GM23338 (cell line): ENCODE measurements around the gene WIPI1. TPM values are rescaled to one million over a fixed set of nuclear protein-coding genes. Genes with fewer than 3 reads are reported as not detected.

ENCODE experiments used
- ATAC-seq: fragments of 200-7000 bp; cut with Tn5 transposase; 3 replicates; pipeline ENCODE4 v1.9.1; 2020
- DNase-seq: peaks from one replicate; pipeline ENCODE4 v3.0.0-alpha.2; 2015; ENCODE audit warnings: low spot score
- H2AFZ ChIP-seq: fragments of 200-600 bp; sonication (generic); 2 replicates; pipeline ENCODE4 v1.8.0; 2016; ENCODE audit warnings: antibody characterized with exemption, mild to moderate bottlenecking, moderate library complexity
- H3F3A ChIP-seq: fragments of 200-600 bp; sonication (generic); replicated peaks from 2 replicates; pipeline ENCODE4 v1.8.0; 2017; ENCODE audit warnings: antibody characterized with exemption, mixed run types, low read depth
- H3K27ac ChIP-seq: fragments of 200-600 bp; sonication (generic); 2 replicates; pipeline ENCODE4 v1.6.1; 2016; ENCODE audit warnings: low read depth
- H3K27me3 ChIP-seq: fragments of 200-600 bp; sonication (generic); 2 replicates; pipeline ENCODE4 v1.8.0; 2016; ENCODE audit warnings: mild to moderate bottlenecking, mixed run types, moderate library complexity; ENCODE audit not compliant: insufficient read depth
- H3K36me3 ChIP-seq: fragments of 200-600 bp; sonication (generic); 2 replicates; pipeline ENCODE4 v1.8.0; 2016; ENCODE audit warnings: mild to moderate bottlenecking; ENCODE audit not compliant: insufficient read depth
- H3K4me1 ChIP-seq: fragments of 200-600 bp; sonication (generic); 2 replicates; pipeline ENCODE4 v1.8.0; 2016; ENCODE audit warnings: mild to moderate bottlenecking, moderate library complexity; ENCODE audit not compliant: insufficient read depth
- H3K4me2 ChIP-seq: fragments of 200-600 bp; sonication (generic); 2 replicates; pipeline ENCODE4 v1.7.1; 2017; ENCODE audit warnings: mixed run types
- H3K4me3 ChIP-seq: fragments of 200-600 bp; sonication (generic); 2 replicates; pipeline ENCODE4 v1.6.1; 2016; ENCODE audit warnings: mixed run types
- H3K79me2 ChIP-seq: fragments of 200-600 bp; sonication (generic); replicated peaks from 2 replicates; pipeline ENCODE4 v1.8.0; 2017; ENCODE audit warnings: mild to moderate bottlenecking; ENCODE audit not compliant: insufficient read depth
- H3K9me2 ChIP-seq: fragments of 200-600 bp; sonication (generic); 2 replicates; pipeline ENCODE4 v1.8.0; 2017; ENCODE audit not compliant: insufficient read depth
- H4K20me1 ChIP-seq: fragments of 200-600 bp; sonication (generic); replicated peaks from 2 replicates; pipeline ENCODE4 v1.8.0; 2017; ENCODE audit warnings: mild to moderate bottlenecking; ENCODE audit not compliant: insufficient read depth
- H3K27ac Mint-ChIP-seq: 2 replicates; pipeline ENCODE4 v1.8.0; 2020; ENCODE audit warnings: inconsistent platforms, mild to moderate bottlenecking, moderate library complexity, mixed read lengths
- H3K27me3 Mint-ChIP-seq: 3 replicates; pipeline ENCODE4 v1.8.0; 2022; ENCODE audit warnings: low read depth, mild to moderate bottlenecking, moderate library complexity, mixed read lengths, inconsistent platforms; ENCODE audit not compliant: insufficient read depth, poor library complexity
- H3K36me3 Mint-ChIP-seq: 3 replicates; pipeline ENCODE4 v1.8.0; 2021; ENCODE audit warnings: low read depth, mild to moderate bottlenecking, inconsistent platforms, moderate library complexity, mixed read lengths
- H3K4me1 Mint-ChIP-seq: 3 replicates; pipeline ENCODE4 v1.8.0; 2020; ENCODE audit warnings: mild to moderate bottlenecking, inconsistent platforms, mixed read lengths
- H3K4me3 Mint-ChIP-seq: 3 replicates; pipeline ENCODE4 v1.8.0; 2021; ENCODE audit warnings: moderate library complexity, mild to moderate bottlenecking, inconsistent platforms, mixed read lengths
- H3K9me3 Mint-ChIP-seq: 3 replicates; pipeline ENCODE4 v1.8.0; 2020; ENCODE audit warnings: moderate library complexity, mild to moderate bottlenecking, inconsistent platforms, mixed read lengths
- CREB1 ChIP-seq: fragments of 250-450 bp; sonication (Bioruptor Pico); IDR thresholded peaks from 2 replicates; pipeline ENCODE4 v1.5.0; 2020; ENCODE audit warnings: low read depth, mild to moderate bottlenecking, moderate library complexity
- EZH2 ChIP-seq: fragments of 200-600 bp; sonication (generic); IDR thresholded peaks from one replicate; pipeline ENCODE4 v1.8.0; 2017; ENCODE audit warnings: antibody characterized with exemption, mild to moderate bottlenecking, low read depth; ENCODE audit not compliant: unreplicated experiment
- EZH2phosphoT487 ChIP-seq: fragments of 200-600 bp; sonication (generic); IDR thresholded peaks from one replicate; pipeline ENCODE4 v1.8.1; 2018; ENCODE audit warnings: antibody characterized with exemption; ENCODE audit not compliant: unreplicated experiment
- JUNB ChIP-seq: IDR thresholded peaks from one replicate; pipeline ENCODE4 v1.6.1; 2016; ENCODE audit warnings: antibody characterized with exemption; ENCODE audit not compliant: unreplicated experiment
- NANOG ChIP-seq: IDR thresholded peaks from 2 replicates; pipeline ENCODE4 v1.6.1; 2016; ENCODE audit warnings: antibody characterized with exemption, borderline replicate concordance
- REST ChIP-seq: IDR thresholded peaks from one replicate; pipeline ENCODE4 v1.6.1; 2018; ENCODE audit warnings: antibody characterized with exemption; ENCODE audit not compliant: unreplicated experiment
- STAT1 ChIP-seq: IDR thresholded peaks from one replicate; pipeline ENCODE4 v1.6.1; 2016; ENCODE audit warnings: antibody characterized with exemption; ENCODE audit not compliant: unreplicated experiment
- ZNF331 ChIP-seq: fragments of 250-450 bp; sonication (Bioruptor Pico); IDR thresholded peaks from 2 replicates; pipeline ENCODE4 v1.5.0; 2020; ENCODE audit warnings: low read depth, mild to moderate bottlenecking, moderate library complexity
- ZNF462 ChIP-seq: fragments of 250-450 bp; sonication (Bioruptor Pico); IDR thresholded peaks from 2 replicates; pipeline ENCODE4 v1.5.0; 2020; ENCODE audit warnings: mild to moderate bottlenecking, moderate library complexity
- long read RNA-seq: library from polyadenylated mRNA; unstranded; transcript quantifications from one replicate; pipeline ENCODE4 v2.0.0, GENCODE V29; 2020; ENCODE audit not compliant: unreplicated experiment
- polyA plus RNA-seq: library from polyadenylated mRNA; unstranded; fragments of >200 nt; fragmentation: Nextera tagmentation; extraction: Ambion mirVana; gene quantifications from 2 replicates; pipeline ENCODE4 v1.2.1, GENCODE V29; 2016
- total RNA-seq: library from RNA; depleted of rRNA; stranded (reverse); fragments of >200 nt; shearing (Covaris generic); gene quantifications from 2 replicates; pipeline ENCODE4 v1.2.3, GENCODE V29; 2014; rRNA removed

The WIPI1 gene
- total RNA-seq (29.3 and 30.1 TPM in 2 replicates), polyA plus RNA-seq (21.8 and 24.1 TPM in 2 replicates)
- long read RNA-seq, transcript WIPI1-201 (13 exons, 1,832 nt), result major isoform, 19 of 30 reads
- long read RNA-seq, partial matches to known transcripts, result 2 of 30 reads
- long read RNA-seq, other reads (novel, unspliced or antisense), result 5 of 30 reads

GRCh38 chr17:68457168-68457538 is at the start of gene WIPI1:
Gene WIPI1 (minus strand): TSS chr17:68457496. CDS start chr17:68457421, 75 bp downstream.
- Histone ChIP-seq H3F3A (peaks cover 4% of the 10 kb centered on the region; the same call in 1 of the 2 replicates), H4K20me1 (no peaks in the 10 kb centered on the region), H3K4me1 (peaks cover 48% of the 10 kb centered on the region), H3K27ac (0 out of 2 replicates have a peak within 1 kb of the TSS, but pooled peaks have one; percentile 53), H3K27me3 (peaks cover 7% of the 10 kb centered on the region; the same call in 1 of the 2 replicates), H3K4me2 (peak within 1 kb of the TSS; percentile 91), H3K79me2 (no peaks in the 10 kb centered on the region), H2AFZ (peak within 1 kb of the TSS; percentile 86), H3K9me2 (no peaks in the 10 kb centered on the region), H3K4me3 (peak within 1 kb of the TSS; percentile 76), H3K36me3 (no peaks in the 10 kb centered on the region)
- H3K27me3 Mint-ChIP-seq, result peaks cover 8% of the 10 kb centered on the region
- H3K4me1 Mint-ChIP-seq, result peaks cover 54% of the 10 kb centered on the region
- TF ChIP-seq ZNF331 (CRISPR knock-in tag) (no peak), CREB1 (CRISPR knock-in tag) (no peak), REST (no peak), EZH2phosphoT487 (no peak), EZH2 (no peak), NANOG (no peak), ZNF462 (CRISPR knock-in tag) (no peak), JUNB (no peak), STAT1 (no peak)
- no peak for DNase-seq
- H3K4me3 Mint-ChIP-seq, result peak within 1 kb of the TSS; percentile 91
- peak within 1 kb of the TSS; percentile 85 for H3K27ac Mint-ChIP-seq
- ATAC-seq, result peak; percentile 63
- no peaks in the 10 kb centered on the region; the same call in 2 of the 3 replicates for H3K9me3 Mint-ChIP-seq
- no peaks in the 10 kb centered on the region for H3K36me3 Mint-ChIP-seq
